Endothelial cell of hepatic sinusoid (primary cell): ENCODE measurements around the gene HMGCR.
"Not testable (repeated sequence)": the region's sequence is repeated elsewhere in the genome, so short reads cannot be mapped to it uniquely, and the experiment has no call there.

ENCODE experiments used
- in situ Hi-C: cut with HindIII; loops from 2 replicates; pipeline ENCODE4 v1.10.0; 2017; ENCODE audit warnings: low sequenced_read_pairs

The HMGCR gene

DNA sequence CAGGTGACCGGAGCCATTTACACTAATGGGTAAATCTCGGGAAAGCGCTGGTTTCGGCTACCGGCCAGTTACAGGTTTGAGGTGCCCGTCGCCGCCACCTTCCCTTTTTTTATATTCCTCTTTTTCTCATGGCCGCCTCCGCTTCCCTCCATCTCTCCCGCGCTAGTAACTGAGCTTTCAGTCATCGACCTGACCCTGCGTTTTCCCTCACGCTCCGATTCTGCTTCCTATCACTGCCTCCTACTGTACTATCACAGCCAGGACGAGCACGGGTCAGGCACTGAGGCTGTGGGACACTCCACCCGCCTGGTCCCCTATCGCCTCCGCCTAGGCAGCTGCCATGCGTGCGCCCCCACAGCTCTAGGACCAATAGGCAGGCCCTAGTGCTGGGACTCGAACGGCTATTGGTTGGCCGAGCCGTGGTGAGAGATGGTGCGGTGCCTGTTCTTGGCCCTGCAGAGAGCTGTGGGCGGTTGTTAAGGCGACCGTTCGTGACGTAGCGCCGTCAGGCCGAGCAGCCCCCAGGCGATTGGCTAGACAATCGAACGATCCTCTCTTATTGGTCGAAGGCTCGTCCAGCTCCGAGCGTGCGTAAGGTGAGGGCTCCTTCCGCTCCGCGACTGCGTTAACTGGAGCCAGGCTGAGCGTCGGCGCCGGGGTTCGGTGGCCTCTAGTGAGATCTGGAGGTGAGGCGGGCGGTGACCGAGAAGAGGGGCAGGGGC is at the start of gene HMGCR:
Gene HMGCR (plus strand): TSS at position 606 of the 722 bp plus-strand sequence. CDS start 5,386 bp downstream, outside the sequence.
- in situ Hi-C loops = no loop called here

- in situ Hi-C loops = not testable (repeated sequence)
These were observed 45.2 kb upstream of the HMGCR start for GRCh38 chr5:75291844-75292243.

- in situ Hi-C loops = no loop called here
These were observed 36.9 kb upstream of the HMGCR start for GRCh38 chr5:75300084-75300483.

DNA sequence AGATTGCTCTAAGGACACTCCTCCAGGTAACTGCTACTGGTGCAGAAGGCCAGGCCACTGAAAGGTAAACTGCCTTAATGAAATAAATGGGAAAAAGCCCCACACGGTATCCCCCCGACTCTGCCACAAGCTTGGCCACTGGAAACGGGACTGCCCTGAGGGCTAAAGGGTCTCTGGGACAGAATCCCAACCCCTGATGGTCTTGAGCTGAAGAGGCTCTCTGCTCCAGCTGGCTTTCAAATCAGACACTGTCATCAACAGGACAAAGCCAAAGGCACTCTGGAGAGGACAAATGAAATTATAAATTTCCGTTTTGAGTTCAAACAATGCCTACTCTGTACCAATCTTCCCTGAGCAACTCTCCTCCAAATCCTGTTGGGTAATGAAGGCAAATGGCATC is 33.6 kb upstream of the HMGCR start:
- in situ Hi-C loops = no loop called here

- in situ Hi-C loops = not testable (repeated sequence)
These were observed 32.5 kb upstream of the HMGCR start for GRCh38 chr5:75304486-75304885.

DNA sequence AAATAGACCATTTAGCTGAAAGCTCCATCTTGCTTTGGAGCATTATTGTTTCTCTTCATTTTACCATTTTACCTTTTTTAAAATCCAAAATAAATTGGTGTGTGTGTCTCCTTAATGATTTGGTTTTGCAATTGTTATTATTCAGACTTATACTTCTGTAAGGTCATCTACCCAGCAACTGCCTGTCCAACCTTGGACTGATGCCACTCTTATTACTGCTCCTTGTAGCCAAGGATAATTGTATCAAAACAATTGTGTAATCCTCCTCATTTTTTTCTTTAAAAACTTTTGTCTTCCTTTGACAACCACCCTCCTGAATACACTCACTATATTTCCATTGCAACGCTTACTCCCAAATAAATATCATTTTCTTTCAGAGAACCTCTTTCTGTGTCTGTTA is 30.3 kb upstream of the HMGCR start:
- in situ Hi-C loops = no loop called here

GRCh38 chr5:75310212-75310611 is 26.8 kb upstream of the HMGCR start:
- in situ Hi-C loops = no loop called here

- in situ Hi-C loops = not testable (repeated sequence)
These were observed 17.9 kb upstream of the HMGCR start for GRCh38 chr5:75319148-75319547.

GRCh38 chr5:75319638-75320037 is 17.4 kb upstream of the HMGCR start:
- in situ Hi-C loops = no loop called here

DNA sequence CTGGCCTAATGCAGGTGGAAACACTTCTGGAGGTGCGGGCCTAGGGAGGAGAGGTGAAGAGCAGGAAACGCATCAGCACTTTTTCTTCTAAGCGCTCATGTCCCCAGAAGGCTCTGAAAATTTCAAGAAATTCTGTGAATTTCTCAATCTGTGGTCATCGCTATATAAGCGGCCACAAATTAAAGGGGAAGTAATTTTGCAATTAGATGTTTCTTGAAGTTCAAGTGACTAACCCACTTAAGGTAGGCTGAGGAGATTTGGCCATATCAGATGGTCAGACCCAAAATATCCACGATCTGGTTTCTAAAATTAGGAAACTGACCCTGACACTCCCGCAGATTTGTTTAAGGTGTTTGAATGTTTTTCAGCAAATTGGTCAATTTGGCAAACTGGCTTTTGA is 16.6 kb upstream of the HMGCR start:
- in situ Hi-C loops = no loop called here

- in situ Hi-C loops = no loop called here
These were observed 15.0 kb upstream of the HMGCR start for GRCh38 chr5:75322066-75322465.

DNA sequence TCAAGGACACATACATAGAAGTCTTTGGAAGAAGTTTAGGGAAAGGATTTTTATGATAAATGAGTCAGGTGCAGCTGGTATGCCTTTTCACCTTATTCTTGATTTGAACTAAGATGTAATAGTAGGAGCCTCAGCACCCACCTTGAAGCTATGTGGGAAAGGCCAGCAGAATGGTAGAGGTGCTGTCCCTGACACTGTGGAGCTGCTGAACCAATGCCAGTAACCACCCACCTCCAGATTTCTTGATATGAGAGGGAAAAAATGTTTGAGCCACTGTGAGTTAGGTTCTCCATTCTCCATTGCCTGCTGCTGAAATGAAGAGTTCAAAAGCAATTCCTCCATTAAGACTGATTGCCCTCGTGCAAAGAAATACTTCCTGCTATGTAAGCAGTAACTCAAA is 12.2 kb upstream of the HMGCR start:
- in situ Hi-C loops = no loop called here

- in situ Hi-C loops = no loop called here
These were observed 11.8 kb upstream of the HMGCR start for GRCh38 chr5:75325242-75325641.

- in situ Hi-C loops = no loop called here
These were observed 6.6 kb upstream of the HMGCR start for GRCh38 chr5:75330404-75330803.

- in situ Hi-C loops = no loop called here
These were observed 5.6 kb upstream of the HMGCR start for GRCh38 chr5:75331095-75332090.

- in situ Hi-C loops = not testable (repeated sequence)
These were observed 3.3 kb upstream of the HMGCR start for GRCh38 chr5:75333759-75334158.

- in situ Hi-C loops = not testable (repeated sequence)
These were observed 2.6 kb upstream of the HMGCR start for GRCh38 chr5:75334413-75334812.

GRCh38 chr5:75335486-75335885 is 1.5 kb upstream of the HMGCR start:
- in situ Hi-C loops = no loop called here

DNA sequence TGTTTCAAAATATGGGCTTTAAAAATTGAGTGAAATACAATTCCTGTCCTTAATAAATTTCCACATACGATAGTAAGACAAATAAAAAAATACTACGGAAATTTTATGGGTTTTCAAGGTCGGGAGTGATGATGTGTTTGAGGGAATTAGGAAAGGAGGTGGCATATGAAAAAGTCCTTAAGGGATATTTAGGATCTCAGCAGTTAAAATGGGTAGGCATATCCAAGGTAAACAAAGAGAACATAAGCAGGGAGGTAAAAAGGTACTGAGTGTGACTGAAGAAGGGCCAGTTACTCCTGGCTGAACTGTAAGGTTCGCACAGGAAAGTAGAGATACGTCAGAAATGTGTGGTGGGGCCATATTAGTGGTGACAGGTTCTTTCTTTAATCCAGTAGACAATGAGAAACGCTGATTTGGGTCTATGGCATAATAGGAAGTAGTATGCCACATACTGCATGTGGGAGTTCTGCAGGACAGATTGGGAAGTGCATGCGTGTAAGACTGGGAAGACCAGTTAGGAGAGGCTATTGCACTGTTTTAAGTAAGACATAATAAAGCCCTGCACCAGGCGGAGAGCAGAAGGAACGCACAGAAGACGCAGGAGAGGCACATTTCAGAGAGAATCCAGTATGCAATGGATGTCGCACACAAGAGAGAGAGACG is 937 bp upstream of the HMGCR start:
- in situ Hi-C loops = no loop called here

GRCh38 chr5:75337366-75338021 is 474 bp downstream of the HMGCR start:
- in situ Hi-C loops = no loop called here

DNA sequence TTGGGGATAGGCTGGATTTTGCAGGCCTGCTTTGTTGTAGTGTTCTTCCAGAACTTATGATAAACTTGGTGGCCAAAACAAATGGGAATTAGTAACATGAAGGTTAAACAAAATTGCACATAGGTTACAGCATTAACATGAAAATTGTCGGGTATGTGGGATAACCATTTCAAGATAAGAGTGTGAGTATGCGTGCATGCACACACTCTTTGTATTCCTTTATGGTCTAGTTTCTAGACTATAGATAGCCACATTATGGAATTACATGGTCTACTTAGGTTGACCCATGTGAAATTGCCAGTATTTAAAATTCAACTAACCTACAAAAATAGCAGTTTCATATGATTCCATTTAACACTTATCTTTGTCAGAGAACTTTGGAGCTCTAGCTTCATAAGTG is 1.4 kb downstream of the HMGCR start:
- in situ Hi-C loops = no loop called here
